HFF-Myc (cell line): ENCODE data around the gene XPNPEP1.

Experiments used
- DNase-seq: peaks from one replicate; pipeline ENCODE4 v3.0.0-alpha.2; 2011; ENCODE audit warnings: low read depth; ENCODE audit errors: extremely low read depth
- H3K4me3 ChIP-seq: replicated peaks from 2 replicates; pipeline ENCODE4 v1.5.1; 2011; ENCODE audit warnings: low read depth, mild to moderate bottlenecking, control low read depth, low read length
- CTCF ChIP-seq: IDR thresholded peaks from 2 replicates; pipeline ENCODE4 v1.5.1; 2012; ENCODE audit warnings: mild to moderate bottlenecking, low read depth, low read length, control low read depth; ENCODE audit errors: missing control alignments

Gene XPNPEP1

GRCh38 chr10:109959259-109960145 is 36.2 kb upstream of the XPNPEP1 start:
- TF ChIP-seq CTCF: no peak
- DNase-seq: no peak
- H3K4me3 ChIP-seq: no peak overlapping the region

GRCh38 chr10:109958059-109958458 is 34.7 kb upstream of the XPNPEP1 start:
- DNase-seq: no peak
- TF ChIP-seq CTCF: no peak
- H3K4me3 ChIP-seq: no peak overlapping the region

GRCh38 chr10:109957092-109957797 is 33.9 kb upstream of the XPNPEP1 start:
- H3K4me3 ChIP-seq: no peak overlapping the region
- no peak for DNase-seq
- TF ChIP-seq CTCF: no peak

GRCh38 chr10:109956454-109957091 is 33.3 kb upstream of the XPNPEP1 start:
- DNase-seq: no peak
- H3K4me3 ChIP-seq: no peak overlapping the region

GRCh38 chr10:109953766-109954165 is 30.5 kb upstream of the XPNPEP1 start:
- no peak for TF ChIP-seq CTCF
- no peak for DNase-seq
- no peak overlapping the region for H3K4me3 ChIP-seq

More at GRCh38 chr10:109956454-109957091, 33.3 kb upstream of the XPNPEP1 start:
- peak; percentile 77 for TF ChIP-seq CTCF

GRCh38 chr10:109952526-109952925 is 29.2 kb upstream of the XPNPEP1 start:
- TF ChIP-seq CTCF: no peak
- no peak for DNase-seq
- H3K4me3 ChIP-seq: no peak overlapping the region
